Mesothelial cell of epicardium (in vitro differentiated cells): ENCODE measurements around the gene LIMS2. TPM values are rescaled to one million over a fixed set of nuclear protein-coding genes. Genes with fewer than 3 reads are reported as not detected.

Experiments used
- DNase-seq, 2 experiments: peaks; one replicate each; pipeline ENCODE4 v3.0.0; 2021; ENCODE audit warnings: low spot score in 2 of 2; ENCODE audit not compliant: unreplicated experiment in 2 of 2
- H3K27ac Mint-ChIP-seq: 2 replicates; pipeline ENCODE4 v1.8.0; 2021; ENCODE audit warnings: mixed read lengths
- H3K27me3 Mint-ChIP-seq: 2 replicates; pipeline ENCODE4 v1.8.0; 2021; ENCODE audit warnings: low read depth, mixed read lengths
- H3K36me3 Mint-ChIP-seq: 2 replicates; pipeline ENCODE4 v1.8.0; 2021; ENCODE audit warnings: mixed read lengths
- H3K4me1 Mint-ChIP-seq: 2 replicates; pipeline ENCODE4 v1.8.0; 2021; ENCODE audit warnings: mixed read lengths
- H3K4me3 Mint-ChIP-seq: 2 replicates; pipeline ENCODE4 v1.8.0; 2021; ENCODE audit warnings: mild to moderate bottlenecking, moderate library complexity, mixed read lengths
- H3K9me3 Mint-ChIP-seq: 2 replicates; pipeline ENCODE4 v1.8.0; 2021; ENCODE audit warnings: mixed read lengths
- total RNA-seq: library from RNA; stranded (reverse); gene quantifications from 3 replicates; pipeline ENCODE4 v1.2.1, GENCODE V29; 2021
- TF ChIP-seq, protein P1 (sequence below): fragments of 200-600 bp; sonication (generic); IDR thresholded peaks from one replicate; pipeline ENCODE4 v1.5.0; 2021; ENCODE audit warnings: antibody characterized with exemption; ENCODE audit not compliant: unreplicated experiment

The LIMS2 gene
- total RNA-seq, 1 donor from 2014 or later = 11.9 TPM

DNA sequence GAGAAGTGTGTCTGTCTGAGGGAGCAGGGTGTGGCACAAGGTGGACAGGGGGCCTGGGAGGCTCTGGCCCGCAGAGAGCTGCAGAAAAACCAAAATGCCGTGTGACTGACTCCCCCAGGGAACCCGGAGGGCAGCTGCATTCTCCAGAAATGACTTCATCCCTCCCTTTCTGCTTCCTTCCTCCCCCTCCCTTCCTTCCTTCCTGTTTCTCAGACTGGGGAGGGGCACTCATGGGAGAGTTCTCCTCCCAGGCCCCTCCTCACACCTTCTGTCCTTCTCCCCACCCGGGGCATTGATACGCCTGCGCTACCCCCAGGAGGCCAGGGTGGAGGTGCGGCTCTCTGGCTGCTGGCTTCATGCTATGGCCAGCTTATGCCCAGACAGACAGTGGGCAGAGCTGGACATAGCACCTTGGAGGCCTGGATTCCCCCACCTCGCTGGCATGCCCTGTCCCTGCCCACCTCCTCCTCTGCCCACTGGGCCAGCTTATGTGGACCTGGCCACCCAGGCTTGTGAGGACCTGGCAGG is 37.5 kb downstream of the LIMS2 start:
- H3K9me3 Mint-ChIP-seq = no peaks in the 10 kb centered on the region
- no peak for DNase-seq
- H3K4me3 Mint-ChIP-seq = no peak overlapping the region
- no peaks in the 10 kb centered on the region for H3K27me3 Mint-ChIP-seq
- peak overlapping the region; percentile 90 for H3K27ac Mint-ChIP-seq
- H3K36me3 Mint-ChIP-seq = no peaks in the 10 kb centered on the region
- peaks cover 7% of the 10 kb centered on the region for H3K4me1 Mint-ChIP-seq
- TF ChIP-seq, protein P1, sequence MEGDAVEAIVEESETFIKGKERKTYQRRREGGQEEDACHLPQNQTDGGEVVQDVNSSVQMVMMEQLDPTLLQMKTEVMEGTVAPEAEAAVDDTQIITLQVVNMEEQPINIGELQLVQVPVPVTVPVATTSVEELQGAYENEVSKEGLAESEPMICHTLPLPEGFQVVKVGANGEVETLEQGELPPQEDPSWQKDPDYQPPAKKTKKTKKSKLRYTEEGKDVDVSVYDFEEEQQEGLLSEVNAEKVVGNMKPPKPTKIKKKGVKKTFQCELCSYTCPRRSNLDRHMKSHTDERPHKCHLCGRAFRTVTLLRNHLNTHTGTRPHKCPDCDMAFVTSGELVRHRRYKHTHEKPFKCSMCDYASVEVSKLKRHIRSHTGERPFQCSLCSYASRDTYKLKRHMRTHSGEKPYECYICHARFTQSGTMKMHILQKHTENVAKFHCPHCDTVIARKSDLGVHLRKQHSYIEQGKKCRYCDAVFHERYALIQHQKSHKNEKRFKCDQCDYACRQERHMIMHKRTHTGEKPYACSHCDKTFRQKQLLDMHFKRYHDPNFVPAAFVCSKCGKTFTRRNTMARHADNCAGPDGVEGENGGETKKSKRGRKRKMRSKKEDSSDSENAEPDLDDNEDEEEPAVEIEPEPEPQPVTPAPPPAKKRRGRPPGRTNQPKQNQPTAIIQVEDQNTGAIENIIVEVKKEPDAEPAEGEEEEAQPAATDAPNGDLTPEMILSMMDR = no peak

DNA sequence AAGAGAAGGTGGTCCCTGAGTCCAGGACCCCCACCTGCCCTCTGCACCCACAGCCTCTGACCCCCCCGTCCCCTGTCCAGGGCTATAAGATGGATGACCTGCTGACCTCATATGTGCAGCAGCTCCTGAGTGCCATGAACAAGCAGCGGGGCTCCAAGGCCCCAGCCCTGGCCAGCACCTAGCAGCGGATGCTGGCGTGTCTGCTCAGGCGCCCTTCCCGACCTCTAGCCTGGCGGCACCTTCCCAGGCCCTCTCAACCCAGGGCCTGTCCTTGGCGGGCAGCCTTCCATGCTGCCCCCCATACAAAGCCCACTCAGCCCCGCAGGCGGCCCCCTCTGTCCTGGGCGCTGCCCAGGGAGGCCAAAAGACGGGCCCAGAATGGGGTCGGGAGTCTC is 38.1 kb downstream of the LIMS2 start:
- Mint-ChIP-seq H3K9me3 (no peaks in the 10 kb centered on the region), H3K27ac (peak overlapping the region; percentile 25), H3K4me3 (no peak overlapping the region), H3K4me1 (peaks cover 7% of the 10 kb centered on the region), H3K27me3 (no peaks in the 10 kb centered on the region), H3K36me3 (no peaks in the 10 kb centered on the region)
- no peak for DNase-seq
- TF ChIP-seq, protein P1 = no peak

GRCh38 chr2:127636248-127637235 is 38.8 kb downstream of the LIMS2 start:
- Mint-ChIP-seq H3K9me3 (no peaks in the 10 kb centered on the region), H3K4me3 (no peak overlapping the region), H3K27ac (peak overlapping the region; percentile 77), H3K27me3 (no peaks in the 10 kb centered on the region), H3K36me3 (no peaks in the 10 kb centered on the region), H3K4me1 (peaks cover 7% of the 10 kb centered on the region)
- TF ChIP-seq, protein P1 = no peak
- DNase-seq = no peak

- TF ChIP-seq, protein P1 = no peak
- no peak overlapping the region for H3K27ac Mint-ChIP-seq
- no peaks in the 10 kb centered on the region for H3K27me3 Mint-ChIP-seq
- no peak overlapping the region for H3K4me3 Mint-ChIP-seq
- H3K9me3 Mint-ChIP-seq = no peaks in the 10 kb centered on the region
- no peak for DNase-seq
- H3K36me3 Mint-ChIP-seq = no peaks in the 10 kb centered on the region
- H3K4me1 Mint-ChIP-seq = peaks cover 7% of the 10 kb centered on the region
Observed at GRCh38 chr2:127635380-127636237, 39.7 kb downstream of the LIMS2 start.

DNA sequence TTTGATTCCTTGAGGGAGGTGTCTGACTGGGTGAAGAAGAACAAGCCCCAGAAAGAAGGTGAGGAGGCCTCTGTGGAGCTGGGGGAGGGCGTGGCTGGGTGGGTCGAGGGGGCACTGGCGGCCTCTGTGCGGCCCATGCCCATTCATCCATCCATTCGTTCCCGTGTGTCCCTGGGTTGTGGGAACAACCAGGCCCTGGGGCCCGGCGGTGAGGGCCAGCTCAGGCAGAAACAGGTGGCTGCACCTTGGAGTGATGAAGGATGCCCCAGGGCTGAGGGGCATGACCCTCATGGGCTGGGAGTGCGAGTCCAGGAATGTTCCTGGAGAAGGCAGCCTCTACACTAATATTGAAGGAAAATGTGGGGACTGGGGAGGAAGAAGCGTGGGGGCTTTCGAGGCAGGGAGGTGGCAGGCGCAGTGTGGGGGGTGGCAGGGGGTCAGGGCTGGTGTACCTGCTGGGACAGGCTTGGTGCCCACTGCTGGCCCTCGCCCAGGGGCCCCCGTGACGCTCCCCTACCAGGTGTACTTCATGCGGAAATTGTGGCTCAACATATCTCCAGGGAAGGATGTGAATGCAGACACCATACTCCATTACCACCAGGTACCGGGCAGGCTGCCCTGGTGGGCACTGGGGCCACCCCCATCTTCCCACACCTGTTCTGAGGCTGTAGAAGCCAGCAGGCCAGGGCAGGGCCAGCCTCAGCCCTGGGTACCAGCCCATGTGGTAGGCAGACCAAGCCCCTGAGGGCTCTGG is 40.5 kb downstream of the LIMS2 start:
- Mint-ChIP-seq H3K27me3 (no peaks in the 10 kb centered on the region), H3K36me3 (no peaks in the 10 kb centered on the region), H3K27ac (no peak overlapping the region), H3K4me1 (peaks cover 7% of the 10 kb centered on the region), H3K9me3 (no peaks in the 10 kb centered on the region), H3K4me3 (no peak overlapping the region)
- TF ChIP-seq, protein P1 = no peak
- DNase-seq = no peak
